ENCODE data around the gene C1orf226.
"Not testable (repeated sequence)": the region's sequence is repeated elsewhere in the genome, so short reads cannot be mapped to it uniquely, and the experiment has no call there.

C1orf226 gene

GRCh38 chr1:162404550-162405160, 23.1 kb downstream of the C1orf226 start:
- in situ Hi-C loops (cut with MboI; ENCODE audit: low sequenced_read_pairs): no loop called here

DNA sequence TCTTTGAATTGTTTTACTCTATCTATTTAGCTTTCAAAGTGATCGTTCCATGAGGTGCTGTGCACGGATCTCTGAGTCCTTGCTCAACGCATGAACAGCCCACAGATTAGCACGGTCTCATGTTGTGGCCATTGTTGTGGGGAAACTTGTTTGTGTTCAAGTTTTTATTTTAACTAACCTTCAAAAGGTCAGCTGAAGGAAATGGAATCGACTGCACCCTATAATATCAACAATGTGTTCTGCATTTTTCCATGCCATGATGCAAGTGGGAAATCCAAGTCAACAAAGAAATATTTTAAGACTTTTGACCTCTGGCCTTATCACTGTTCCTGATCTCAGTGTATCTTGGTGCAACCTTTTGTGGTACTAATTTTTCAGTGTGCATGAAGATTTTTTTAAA, 24.3 kb downstream of the C1orf226 start:
- in situ Hi-C loops (cut with MboI; ENCODE audit: low sequenced_read_pairs): no loop called here

- in situ Hi-C loops (cut with MboI; ENCODE audit: low sequenced_read_pairs): no loop called here
These were observed 25.3 kb downstream of the C1orf226 start for GRCh38 chr1:162406811-162407210.

DNA sequence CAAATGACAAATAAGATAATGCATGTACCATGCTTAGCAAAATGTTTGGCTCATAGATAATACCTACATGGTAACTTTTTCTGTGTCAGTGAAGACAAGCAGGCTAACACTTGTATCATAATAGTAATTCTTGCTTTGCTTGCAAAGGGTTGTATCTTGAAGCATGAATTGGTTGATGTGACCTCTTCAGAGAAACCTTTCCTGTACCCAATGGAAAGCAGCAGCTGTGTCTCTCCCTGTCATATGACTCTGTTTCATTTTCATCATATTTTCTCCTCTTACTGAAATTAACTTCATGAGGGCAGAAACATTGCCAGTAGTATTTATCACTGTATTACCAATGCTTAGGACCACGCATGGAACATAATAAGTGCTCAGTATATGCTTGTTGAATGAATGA, 26.0 kb downstream of the C1orf226 start:
- in situ Hi-C loops (cut with MboI; ENCODE audit: low sequenced_read_pairs): no loop called here

- in situ Hi-C loops (cut with MboI; ENCODE audit: low sequenced_read_pairs): no loop called here
These were observed 30.5 kb downstream of the C1orf226 start, which contains the start of gene SH2D1B for GRCh38 chr1:162412002-162412401. Gene SH2D1B, minus strand, starts transcription at chr1:162412136. Its CDS starts 120 bp downstream, at chr1:162412016.

DNA sequence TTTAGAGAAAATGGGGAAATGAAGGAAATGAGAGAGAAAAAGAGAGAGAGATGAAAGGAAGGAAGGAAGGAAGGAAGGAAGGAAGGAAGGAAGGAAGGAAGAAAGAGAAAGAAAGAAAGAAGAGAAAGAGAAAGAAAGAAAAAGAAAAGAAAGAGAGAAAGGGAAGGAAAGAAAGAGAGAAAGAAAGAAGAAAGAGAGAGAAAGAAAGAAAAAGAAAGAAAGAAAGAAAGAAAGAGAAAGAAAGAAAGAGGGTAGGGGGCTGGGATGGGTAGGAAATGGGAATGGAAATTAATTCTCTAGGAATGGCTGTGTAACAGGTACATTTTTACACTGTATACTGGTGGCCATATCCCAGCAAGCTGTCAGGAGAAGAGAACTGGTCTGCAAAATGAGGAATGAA, 34.7 kb downstream of the C1orf226 start:
- in situ Hi-C loops (cut with MboI; ENCODE audit: low sequenced_read_pairs): no loop called here

- in situ Hi-C loops (cut with MboI; ENCODE audit: low sequenced_read_pairs): no loop called here
These were observed 35.4 kb downstream of the C1orf226 start for GRCh38 chr1:162416909-162417308.

- in situ Hi-C loops (cut with MboI; ENCODE audit: low sequenced_read_pairs): no loop called here
These were observed 36.1 kb downstream of the C1orf226 start for GRCh38 chr1:162417650-162418049.

DNA sequence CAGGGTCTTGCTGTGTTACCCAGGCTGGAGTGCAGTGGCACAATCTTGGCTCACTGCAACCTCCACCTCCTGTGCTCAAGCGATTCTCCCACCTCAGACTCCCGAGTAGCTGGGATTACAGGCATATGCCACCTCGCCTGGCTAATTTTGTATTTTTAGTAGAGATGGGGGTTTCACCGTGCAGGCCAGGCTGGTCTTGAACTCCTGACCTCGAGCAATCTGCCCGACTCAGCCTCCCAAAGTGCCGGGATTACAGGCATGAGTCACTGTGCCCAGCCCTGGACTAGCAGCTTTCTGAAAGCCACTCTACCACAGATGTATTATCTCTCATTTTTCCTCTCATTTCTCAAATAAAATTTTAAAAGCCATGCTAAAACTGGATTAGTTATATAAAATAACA, 37.1 kb downstream of the C1orf226 start:
- in situ Hi-C loops (cut with MboI; ENCODE audit: low sequenced_read_pairs): not testable (repeated sequence)

DNA sequence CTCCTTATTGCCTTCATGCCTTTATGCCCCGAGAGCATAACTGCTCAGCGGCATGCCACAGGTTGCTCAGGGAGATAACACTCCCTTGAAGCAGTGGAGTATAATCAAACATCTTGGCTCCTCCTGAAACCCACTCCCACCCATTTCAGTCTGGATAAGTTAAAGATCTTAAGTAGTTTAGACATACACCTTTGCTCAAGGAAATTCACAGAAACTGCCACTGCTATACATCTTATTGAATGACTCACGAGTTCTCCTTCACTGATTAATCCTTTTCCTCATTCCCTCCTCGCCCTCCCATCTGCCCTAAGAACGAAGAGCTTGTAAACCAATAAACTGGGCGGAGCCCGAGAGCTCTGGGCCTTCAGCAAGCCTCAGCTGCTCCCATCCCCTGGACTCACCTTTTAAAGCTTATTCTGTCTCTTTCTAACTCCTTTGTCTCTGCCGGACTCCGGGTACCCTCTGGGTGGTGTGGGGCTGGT, 38.0 kb downstream of the C1orf226 start:
- in situ Hi-C loops (cut with MboI; ENCODE audit: low sequenced_read_pairs): not testable (repeated sequence)

GRCh38 chr1:162420120-162420519, 38.6 kb downstream of the C1orf226 start:
- in situ Hi-C loops (cut with MboI; ENCODE audit: low sequenced_read_pairs): no loop called here

DNA sequence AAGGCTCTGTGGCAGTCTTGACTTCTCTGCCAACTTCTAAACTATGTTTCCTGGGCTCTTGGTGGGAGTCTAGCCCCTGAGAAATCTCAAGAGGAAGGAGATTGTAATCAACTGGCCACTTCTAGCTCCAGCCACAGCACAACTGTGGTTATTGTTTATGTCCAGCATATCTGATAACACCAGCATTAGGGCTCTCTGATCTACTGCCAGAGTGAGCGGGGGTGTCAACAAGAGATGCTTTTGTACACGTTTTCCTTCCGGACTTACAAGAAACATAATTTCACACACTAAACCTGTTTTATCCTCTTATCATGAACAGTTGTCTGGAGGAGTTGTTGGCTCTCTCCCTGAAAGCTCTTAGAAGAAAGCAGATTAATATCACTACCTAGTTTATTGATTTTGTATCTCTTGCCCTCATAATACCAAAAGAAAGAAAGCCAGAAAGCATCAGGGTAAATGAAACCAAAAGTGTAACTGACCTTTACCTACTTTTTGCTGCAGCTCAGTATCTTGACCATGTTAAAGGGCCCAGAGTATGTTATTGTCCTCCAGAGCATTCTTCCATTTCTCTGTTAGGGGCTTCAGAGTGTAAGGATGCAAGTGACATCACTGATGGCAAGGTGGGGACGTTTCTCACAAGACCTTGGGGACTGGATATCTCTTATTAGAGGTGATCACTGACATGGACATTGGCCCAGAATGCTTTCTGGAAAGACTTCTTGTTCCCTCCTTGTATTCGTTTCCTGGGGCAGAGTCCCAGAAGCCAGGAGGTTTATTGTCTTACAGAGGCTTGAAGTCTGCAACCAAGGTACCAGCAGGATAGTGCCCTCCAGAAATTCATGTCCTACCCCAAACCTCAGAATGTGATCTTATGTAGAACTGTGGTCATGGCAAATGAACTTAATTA, 40.0 kb downstream of the C1orf226 start:
- in situ Hi-C loops (cut with MboI; ENCODE audit: low sequenced_read_pairs): no loop called here

DNA sequence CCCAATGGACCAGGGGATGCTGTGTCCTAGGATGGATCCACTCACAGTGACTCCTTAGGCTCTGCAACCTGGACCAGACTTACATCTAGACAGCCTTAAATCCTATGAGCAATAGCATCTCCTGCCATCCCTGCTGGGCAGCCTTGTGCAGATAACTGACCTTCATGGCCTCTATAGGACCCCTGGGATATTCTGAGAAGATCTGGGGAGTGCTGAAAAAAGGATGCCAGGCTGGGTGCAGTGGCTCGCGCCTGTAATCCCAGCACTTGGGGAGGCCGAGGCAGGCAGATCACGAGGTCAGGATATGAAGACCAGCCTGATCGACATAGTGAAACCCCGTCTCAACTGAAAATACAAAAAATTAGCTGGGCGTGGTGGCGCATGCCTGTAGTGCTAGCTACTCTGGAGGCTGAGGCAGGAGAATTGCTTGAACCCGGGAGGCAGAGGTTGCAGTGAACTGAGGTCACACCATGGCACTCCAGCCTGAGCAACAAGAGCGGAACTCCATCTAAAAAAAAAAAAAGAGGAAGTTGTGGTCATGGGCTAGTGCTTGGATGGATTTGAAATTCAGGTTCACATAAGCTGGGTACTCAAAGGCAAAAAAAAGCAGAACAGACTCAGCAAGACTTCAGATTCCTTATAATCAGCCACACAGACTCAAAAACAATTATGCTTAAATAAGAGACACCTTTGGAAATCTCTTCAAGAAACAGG, 41.3 kb downstream of the C1orf226 start:
- in situ Hi-C loops (cut with MboI; ENCODE audit: low sequenced_read_pairs): no loop called here

DNA sequence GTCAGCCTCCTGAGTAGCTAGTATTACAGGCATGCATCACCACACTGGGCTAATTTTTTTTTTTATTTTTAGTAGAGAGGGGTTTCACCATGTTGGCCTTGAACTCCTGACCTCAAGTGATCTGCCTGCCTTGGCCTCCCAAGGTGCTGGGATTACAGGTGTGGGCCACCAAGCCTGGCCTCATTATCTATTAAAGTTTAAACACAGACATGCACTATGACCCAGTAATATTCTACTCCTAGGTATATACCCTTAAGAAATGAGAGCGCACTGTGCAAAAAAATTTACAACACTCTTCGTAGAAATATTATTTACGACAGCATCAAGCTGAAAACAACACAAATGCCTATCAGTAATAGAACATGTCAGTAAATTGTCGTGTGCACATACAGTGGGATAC, 49.1 kb downstream of the C1orf226 start:
- in situ Hi-C loops (cut with MboI; ENCODE audit: low sequenced_read_pairs): no loop called here

GRCh38 chr1:162432977-162433713, 51.6 kb downstream of the C1orf226 start:
- in situ Hi-C loops (cut with MboI; ENCODE audit: low sequenced_read_pairs): not testable (repeated sequence)

Data from HL-60/S4 treated with phorbol 12-myristate 13-acetate at 8.2 ng/mL for 4 days and 3 days (cell line).